GM23338 (cell line): ENCODE data around the gene NACAD. TPM values are rescaled to one million over a fixed set of nuclear protein-coding genes. Genes with fewer than 3 reads are reported as not detected.

Experiments used
- ATAC-seq: fragments of 200-7000 bp; cut with Tn5 transposase; 3 replicates; pipeline ENCODE4 v1.9.1; 2020
- DNase-seq: peaks from one replicate; pipeline ENCODE4 v3.0.0-alpha.2; 2015; ENCODE audit warnings: low spot score
- H2AFZ ChIP-seq: fragments of 200-600 bp; sonication (generic); 2 replicates; pipeline ENCODE4 v1.8.0; 2016; ENCODE audit warnings: antibody characterized with exemption, mild to moderate bottlenecking, moderate library complexity
- H3F3A ChIP-seq: fragments of 200-600 bp; sonication (generic); replicated peaks from 2 replicates; pipeline ENCODE4 v1.8.0; 2017; ENCODE audit warnings: antibody characterized with exemption, mixed run types, low read depth
- H3K27ac ChIP-seq: fragments of 200-600 bp; sonication (generic); 2 replicates; pipeline ENCODE4 v1.6.1; 2016; ENCODE audit warnings: low read depth
- H3K27me3 ChIP-seq: fragments of 200-600 bp; sonication (generic); 2 replicates; pipeline ENCODE4 v1.8.0; 2016; ENCODE audit warnings: mild to moderate bottlenecking, mixed run types, moderate library complexity; ENCODE audit not compliant: insufficient read depth
- H3K36me3 ChIP-seq: fragments of 200-600 bp; sonication (generic); 2 replicates; pipeline ENCODE4 v1.8.0; 2016; ENCODE audit warnings: mild to moderate bottlenecking; ENCODE audit not compliant: insufficient read depth
- H3K4me1 ChIP-seq: fragments of 200-600 bp; sonication (generic); 2 replicates; pipeline ENCODE4 v1.8.0; 2016; ENCODE audit warnings: mild to moderate bottlenecking, moderate library complexity; ENCODE audit not compliant: insufficient read depth
- H3K4me2 ChIP-seq: fragments of 200-600 bp; sonication (generic); 2 replicates; pipeline ENCODE4 v1.7.1; 2017; ENCODE audit warnings: mixed run types
- H3K4me3 ChIP-seq: fragments of 200-600 bp; sonication (generic); 2 replicates; pipeline ENCODE4 v1.6.1; 2016; ENCODE audit warnings: mixed run types
- H3K79me2 ChIP-seq: fragments of 200-600 bp; sonication (generic); replicated peaks from 2 replicates; pipeline ENCODE4 v1.8.0; 2017; ENCODE audit warnings: mild to moderate bottlenecking; ENCODE audit not compliant: insufficient read depth
- H3K9me2 ChIP-seq: fragments of 200-600 bp; sonication (generic); 2 replicates; pipeline ENCODE4 v1.8.0; 2017; ENCODE audit not compliant: insufficient read depth
- H4K20me1 ChIP-seq: fragments of 200-600 bp; sonication (generic); replicated peaks from 2 replicates; pipeline ENCODE4 v1.8.0; 2017; ENCODE audit warnings: mild to moderate bottlenecking; ENCODE audit not compliant: insufficient read depth
- H3K27ac Mint-ChIP-seq: 2 replicates; pipeline ENCODE4 v1.8.0; 2020; ENCODE audit warnings: inconsistent platforms, mild to moderate bottlenecking, moderate library complexity, mixed read lengths
- H3K27me3 Mint-ChIP-seq: 3 replicates; pipeline ENCODE4 v1.8.0; 2022; ENCODE audit warnings: low read depth, mild to moderate bottlenecking, moderate library complexity, mixed read lengths, inconsistent platforms; ENCODE audit not compliant: insufficient read depth, poor library complexity
- H3K36me3 Mint-ChIP-seq: 3 replicates; pipeline ENCODE4 v1.8.0; 2021; ENCODE audit warnings: low read depth, mild to moderate bottlenecking, inconsistent platforms, moderate library complexity, mixed read lengths
- H3K4me1 Mint-ChIP-seq: 3 replicates; pipeline ENCODE4 v1.8.0; 2020; ENCODE audit warnings: mild to moderate bottlenecking, inconsistent platforms, mixed read lengths
- H3K4me3 Mint-ChIP-seq: 3 replicates; pipeline ENCODE4 v1.8.0; 2021; ENCODE audit warnings: moderate library complexity, mild to moderate bottlenecking, inconsistent platforms, mixed read lengths
- H3K9me3 Mint-ChIP-seq: 3 replicates; pipeline ENCODE4 v1.8.0; 2020; ENCODE audit warnings: moderate library complexity, mild to moderate bottlenecking, inconsistent platforms, mixed read lengths
- CREB1 ChIP-seq: fragments of 250-450 bp; sonication (Bioruptor Pico); IDR thresholded peaks from 2 replicates; pipeline ENCODE4 v1.5.0; 2020; ENCODE audit warnings: low read depth, mild to moderate bottlenecking, moderate library complexity
- ETS1 ChIP-seq: IDR thresholded peaks from 2 replicates; pipeline ENCODE4 v1.6.1; 2016; ENCODE audit warnings: antibody characterized with exemption
- EZH2phosphoT487 ChIP-seq: fragments of 200-600 bp; sonication (generic); IDR thresholded peaks from one replicate; pipeline ENCODE4 v1.8.1; 2018; ENCODE audit warnings: antibody characterized with exemption; ENCODE audit not compliant: unreplicated experiment
- JUNB ChIP-seq: IDR thresholded peaks from one replicate; pipeline ENCODE4 v1.6.1; 2016; ENCODE audit warnings: antibody characterized with exemption; ENCODE audit not compliant: unreplicated experiment
- NANOG ChIP-seq: IDR thresholded peaks from 2 replicates; pipeline ENCODE4 v1.6.1; 2016; ENCODE audit warnings: antibody characterized with exemption, borderline replicate concordance
- POLR2AphosphoS5 ChIP-seq: IDR thresholded peaks from 2 replicates; pipeline ENCODE4 v1.6.1; 2016; ENCODE audit warnings: antibody characterized with exemption, low read depth
- REST ChIP-seq: IDR thresholded peaks from one replicate; pipeline ENCODE4 v1.6.1; 2018; ENCODE audit warnings: antibody characterized with exemption; ENCODE audit not compliant: unreplicated experiment
- STAT1 ChIP-seq: IDR thresholded peaks from one replicate; pipeline ENCODE4 v1.6.1; 2016; ENCODE audit warnings: antibody characterized with exemption; ENCODE audit not compliant: unreplicated experiment
- ZNF114 ChIP-seq: fragments of 250-450 bp; sonication (Bioruptor Pico); IDR thresholded peaks from 2 replicates; pipeline ENCODE4 v1.5.0; 2020; ENCODE audit warnings: mild to moderate bottlenecking, moderate library complexity
- ZNF331 ChIP-seq: fragments of 250-450 bp; sonication (Bioruptor Pico); IDR thresholded peaks from 2 replicates; pipeline ENCODE4 v1.5.0; 2020; ENCODE audit warnings: low read depth, mild to moderate bottlenecking, moderate library complexity
- polyA plus RNA-seq: library from polyadenylated mRNA; unstranded; fragments of >200 nt; fragmentation: Nextera tagmentation; extraction: Ambion mirVana; gene quantifications from 2 replicates; pipeline ENCODE4 v1.2.1, GENCODE V29; 2016
- total RNA-seq: library from RNA; depleted of rRNA; stranded (reverse); fragments of >200 nt; shearing (Covaris generic); gene quantifications from 2 replicates; pipeline ENCODE4 v1.2.3, GENCODE V29; 2014
- TF ChIP-seq, protein P1 (sequence below), 2 experiments: fragments of 200-600 bp in 1 of 2; sonication (generic) in 1 of 2; conservative IDR thresholded peaks; 2 replicates each; pipeline versions ENCODE4 v1.5.1 to v1.6.1; 2016 to 2017; ENCODE audit warnings: antibody characterized with exemption in 2 of 2, low read depth in 2 of 2, mild to moderate bottlenecking in 2 of 2, moderate library complexity in 1 of 2

Gene NACAD
- total and polyA plus RNA-seq, 2 experiments from 2014 or later, result 6.1 to 11.2 TPM

DNA sequence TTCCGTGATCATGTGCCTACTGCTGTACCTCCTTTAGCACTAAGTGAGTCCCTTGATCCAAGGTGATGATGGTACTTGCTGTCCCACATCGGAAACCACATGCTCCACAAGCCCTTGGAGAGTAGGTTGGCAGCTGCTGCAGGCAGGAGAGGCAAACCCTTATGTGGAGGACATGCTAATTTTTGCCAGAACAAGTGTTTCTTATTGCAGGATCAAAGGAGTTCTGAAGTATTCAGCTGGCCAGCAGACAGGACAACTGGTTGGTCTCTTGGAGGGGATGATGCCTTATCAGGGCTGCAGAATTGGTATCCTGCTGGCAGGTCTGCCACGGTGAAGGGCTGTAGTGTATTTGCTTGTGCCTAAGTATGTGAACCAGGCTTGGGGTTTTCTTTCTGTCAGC is 36.8 kb downstream of the NACAD start (continued):
- TF ChIP-seq POLR2AphosphoS5, result no peak
- no peak for TF ChIP-seq ETS1
- no peak for TF ChIP-seq STAT1
- TF ChIP-seq, protein P1, sequence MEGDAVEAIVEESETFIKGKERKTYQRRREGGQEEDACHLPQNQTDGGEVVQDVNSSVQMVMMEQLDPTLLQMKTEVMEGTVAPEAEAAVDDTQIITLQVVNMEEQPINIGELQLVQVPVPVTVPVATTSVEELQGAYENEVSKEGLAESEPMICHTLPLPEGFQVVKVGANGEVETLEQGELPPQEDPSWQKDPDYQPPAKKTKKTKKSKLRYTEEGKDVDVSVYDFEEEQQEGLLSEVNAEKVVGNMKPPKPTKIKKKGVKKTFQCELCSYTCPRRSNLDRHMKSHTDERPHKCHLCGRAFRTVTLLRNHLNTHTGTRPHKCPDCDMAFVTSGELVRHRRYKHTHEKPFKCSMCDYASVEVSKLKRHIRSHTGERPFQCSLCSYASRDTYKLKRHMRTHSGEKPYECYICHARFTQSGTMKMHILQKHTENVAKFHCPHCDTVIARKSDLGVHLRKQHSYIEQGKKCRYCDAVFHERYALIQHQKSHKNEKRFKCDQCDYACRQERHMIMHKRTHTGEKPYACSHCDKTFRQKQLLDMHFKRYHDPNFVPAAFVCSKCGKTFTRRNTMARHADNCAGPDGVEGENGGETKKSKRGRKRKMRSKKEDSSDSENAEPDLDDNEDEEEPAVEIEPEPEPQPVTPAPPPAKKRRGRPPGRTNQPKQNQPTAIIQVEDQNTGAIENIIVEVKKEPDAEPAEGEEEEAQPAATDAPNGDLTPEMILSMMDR (conservative IDR thresholded peaks at IDR 0.05; ENCODE audit: low read depth in 2 of 2), result no peak
- TF ChIP-seq ZNF331, result no peak
- TF ChIP-seq CREB1, result no peak
- no peak for TF ChIP-seq ZNF114 (CRISPR knock-in tag)
- no peak for TF ChIP-seq EZH2phosphoT487
- TF ChIP-seq NANOG, result no peak

- H3K27me3 Mint-ChIP-seq, result no peaks in the 10 kb centered on the region
- Histone ChIP-seq H3K27ac (no peak overlapping the region), H3K4me1 (no peaks in the 10 kb centered on the region), H4K20me1 (no peaks in the 10 kb centered on the region; the same call in 1 of the 2 replicates), H3K27me3 (no peaks in the 10 kb centered on the region), H3K9me2 (no peaks in the 10 kb centered on the region), H3K36me3 (no peaks in the 10 kb centered on the region), H3K79me2 (no peaks in the 10 kb centered on the region), H3K4me3 (no peak overlapping the region), H3K4me2 (no peak overlapping the region), H2AFZ (no peak overlapping the region), H3F3A (no peaks in the 10 kb centered on the region)
- no peaks in the 10 kb centered on the region for H3K9me3 Mint-ChIP-seq
- no peak for ATAC-seq
- H3K4me1 Mint-ChIP-seq, result no peaks in the 10 kb centered on the region
- H3K27ac Mint-ChIP-seq, result no peak overlapping the region
- no peak overlapping the region for H3K4me3 Mint-ChIP-seq
- no peak for DNase-seq
- H3K36me3 Mint-ChIP-seq, result peaks cover 4% of the 10 kb centered on the region; the same call in 2 of the 3 replicates
- no peak for TF ChIP-seq REST
- TF ChIP-seq JUNB, result no peak
- TF ChIP-seq, protein P1 (conservative IDR thresholded peaks at IDR 0.05; ENCODE audit: low read depth in 2 of 2), result no peak
- TF ChIP-seq NANOG, result no peak
- TF ChIP-seq CREB1, result no peak
- TF ChIP-seq STAT1, result no peak
- no peak for TF ChIP-seq POLR2AphosphoS5
- TF ChIP-seq EZH2phosphoT487, result no peak
- TF ChIP-seq ZNF114 (CRISPR knock-in tag), result no peak
Measured at GRCh38 chr7:45050198-45050597, 38.6 kb downstream of the NACAD start.
